Kidney (tissue), 14 donors: ENCODE results near the gene SPEN. TPM values are rescaled to one million over a fixed set of nuclear protein-coding genes. Genes with fewer than 3 reads are reported as not detected.
A peak's percentile ranks its signal among the peaks of the same experiment; 100 is the strongest.

Experiments
- DNase-seq, 5 donors: peaks; one replicate each; pipeline ENCODE4 v3.0.0-alpha.2; 2013 to 2020
- FAIRE-seq: peaks from 2 replicates; lab custom pipeline; 2012; peaks lifted over from hg19 to GRCh38; lab: Jason Lieb, UNC
- H3K27ac ChIP-seq, 2 donors: one replicate each; pipeline ENCODE4 v1.7.0; 2013; ENCODE audit warnings: low read depth in 2 of 2, low read length in 2 of 2, inconsistent platforms in 1 of 2
- H3K27me3 ChIP-seq: one replicate; pipeline ENCODE4 v1.7.1; 2013; ENCODE audit warnings: low read length, inconsistent platforms; ENCODE audit not compliant: control insufficient read depth, insufficient read depth
- H3K36me3 ChIP-seq, 3 donors: one replicate each; pipeline versions ENCODE4 v1.7.0 to v1.7.1; 2013; ENCODE audit warnings: low read length in 3 of 3, control low read depth in 1 of 3, inconsistent platforms in 1 of 3; ENCODE audit not compliant: insufficient read depth in 3 of 3, control insufficient read depth in 2 of 3
- H3K4me1 ChIP-seq, 3 donors: one replicate each; pipeline versions ENCODE4 v1.7.0 to v1.7.1; 2013; ENCODE audit warnings: low read length in 3 of 3, inconsistent platforms in 1 of 3, low read depth in 1 of 3; ENCODE audit not compliant: control insufficient read depth in 2 of 3, insufficient read depth in 2 of 3
- H3K4me3 ChIP-seq, 3 donors: one replicate each; pipeline versions ENCODE4 v1.7.0 to v1.8.1; 2013; ENCODE audit warnings: low read length in 3 of 3, control low read depth in 1 of 3, inconsistent platforms in 1 of 3
- H3K9ac ChIP-seq, 3 donors: one replicate each; pipeline versions ENCODE4 v1.7.0 to v1.7.1; 2013; ENCODE audit warnings: low read length in 3 of 3, control low read depth in 1 of 3, inconsistent platforms in 1 of 3
- H3K9me3 ChIP-seq, 3 donors: one replicate each; pipeline versions ENCODE4 v1.7.0 to v1.7.1; 2013; ENCODE audit warnings: low read length in 3 of 3, control low read depth in 1 of 3, inconsistent platforms in 1 of 3; ENCODE audit not compliant: control insufficient read depth in 2 of 3, insufficient read depth in 1 of 3
- CTCF ChIP-seq: IDR thresholded peaks from 3 replicates; pipeline ENCODE4 v1.5.1; 2012; ENCODE audit warnings: mild to moderate bottlenecking, moderate library complexity, borderline replicate concordance; ENCODE audit not compliant: insufficient read depth; ENCODE audit errors: extremely low read depth
- intact Hi-C: fragments of 100-400 bp; cut with DNase I; formaldehyde crosslinking; loops from one replicate; pipeline ENCODE4 v1.11.1; 2022
- polyA plus RNA-seq: library from polyadenylated mRNA; stranded (reverse); fragments of 350-450 nt; fragmentation: Illumina TruSeq; extraction: RNeasy Lipid Tissue Mini Kit (QIAGEN cat#74804); gene quantifications from one replicate; pipeline ENCODE4 v1.2.3, GENCODE V29; 2014; ENCODE audit warnings: low read depth, low replicate concordance; ENCODE audit not compliant: insufficient read depth
- total RNA-seq: library from RNA; stranded (reverse); fragmentation: NEBNext Ultra II Directional; extraction: Animal tissue kit (Norgen Biotek cat#: 25700); gene quantifications from one replicate; pipeline ENCODE4 v1.2.1, GENCODE V29; 2021
- donor health status: control.
- donor health status: control.
- donor health status: control.
- donor health status: control.
- donor health status: control.
- donor health status: DM: yes; HTN: yes; CAD: no.
- donor health status: Normal renal cell carcinoma (clear cell type).

Gene SPEN
- total and polyA plus RNA-seq, 2 donors from 2014 or later, result 9.4 to 70.7 TPM

DNA sequence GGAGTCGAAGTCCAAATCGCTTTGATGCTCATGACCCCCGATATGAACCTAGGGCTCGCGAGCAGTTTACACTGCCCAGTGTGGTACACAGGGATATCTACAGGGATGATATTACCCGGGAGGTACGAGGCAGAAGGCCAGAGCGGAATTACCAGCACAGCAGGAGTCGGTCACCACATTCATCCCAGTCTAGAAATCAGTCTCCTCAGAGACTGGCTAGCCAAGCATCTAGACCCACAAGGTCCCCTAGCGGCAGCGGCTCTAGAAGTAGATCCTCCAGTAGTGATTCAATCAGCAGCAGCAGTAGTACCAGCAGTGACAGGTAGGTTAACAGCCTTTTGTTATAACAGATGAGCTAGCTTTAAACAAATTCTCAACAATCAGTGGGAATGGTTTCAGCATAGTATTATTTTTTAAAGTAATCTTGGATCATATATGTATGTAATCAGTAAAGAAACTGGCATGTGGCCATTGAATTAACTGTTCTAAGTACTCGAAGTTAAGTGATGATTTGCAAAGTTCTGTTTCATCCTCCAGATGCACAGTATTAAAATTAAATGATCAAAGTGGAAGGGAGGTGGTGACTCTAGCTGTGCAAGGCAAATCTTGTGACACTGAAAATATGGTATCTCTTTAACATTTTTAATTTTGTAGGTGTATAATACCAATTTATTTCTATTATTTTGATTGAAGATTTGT, 29.0 kb downstream of the SPEN start:
- peak; percentile 45 for TF ChIP-seq CTCF
- FAIRE-seq, result no peak
- Histone ChIP-seq H3K9me3 (no peaks in the 10 kb centered on the region), H3K27ac (peak overlapping the region in 1 of 2 donors; percentile 12), H3K36me3 (peaks cover 2 to 14% (median 9%) of the 10 kb centered on the region in 3 donors), H3K4me3 (peak overlapping the region in 2 of 3 donors; percentile 3 to 42), H3K9ac (no peak overlapping the region), H3K4me1 (peaks cover 0 to 19% (median 6%) of the 10 kb centered on the region in 3 donors), H3K27me3 (no peaks in the 10 kb centered on the region)
- no peak for DNase-seq
- intact Hi-C loops, result no loop called here

GRCh38 chr1:15881961-15882360, 34.5 kb downstream of the SPEN start:
- no peak for TF ChIP-seq CTCF
- no peak overlapping the region for H3K27ac ChIP-seq
- H3K27me3 ChIP-seq, result no peaks in the 10 kb centered on the region
- H3K36me3 ChIP-seq, result no peaks in the 10 kb centered on the region
- no peak overlapping the region for H3K4me3 ChIP-seq
- H3K9me3 ChIP-seq, result no peaks in the 10 kb centered on the region
- H3K4me1 ChIP-seq, result peaks cover 8 to 10% (median 10%) of the 10 kb centered on the region in 3 donors
- FAIRE-seq (no peak), DNase-seq (no peak)
- H3K9ac ChIP-seq, result no peak overlapping the region
- intact Hi-C loops, result no loop called here

DNA sequence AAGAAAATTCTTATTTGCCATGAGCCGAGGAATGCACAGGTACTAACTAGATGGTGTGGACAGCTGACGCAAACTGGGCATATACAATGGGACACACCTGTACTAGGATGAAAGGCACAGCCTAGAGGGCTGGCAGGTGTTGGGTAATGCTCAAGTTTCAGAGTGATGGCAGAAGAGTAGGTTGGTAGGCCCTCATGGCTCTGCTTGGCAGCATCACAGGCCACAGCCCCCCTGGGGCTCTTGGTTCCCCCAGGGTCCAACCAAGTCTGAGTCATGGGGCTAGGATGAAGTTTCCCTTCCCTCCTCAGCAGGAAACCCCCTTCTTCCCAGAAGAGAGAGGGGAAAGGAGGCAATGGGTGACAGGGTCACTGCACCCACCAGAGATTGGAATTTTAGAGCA, 35.2 kb downstream of the SPEN start:
- no peaks in the 10 kb centered on the region for H3K9me3 ChIP-seq
- H3K4me1 ChIP-seq, result peaks cover 9 to 11% (median 10%) of the 10 kb centered on the region in 3 donors
- FAIRE-seq (no peak), DNase-seq (no peak)
- no peak overlapping the region for H3K4me3 ChIP-seq
- no peaks in the 10 kb centered on the region for H3K27me3 ChIP-seq
- TF ChIP-seq CTCF, result no peak
- H3K27ac ChIP-seq, result no peak overlapping the region
- H3K9ac ChIP-seq, result no peak overlapping the region
- intact Hi-C loops, result no loop called here
- no peaks in the 10 kb centered on the region for H3K36me3 ChIP-seq
